Hepatocyte (in vitro differentiated cells): ENCODE measurements around the gene PTPRN2. TPM values are rescaled to one million over a fixed set of nuclear protein-coding genes. Genes with fewer than 3 reads are reported as not detected.

Experiments
- DNase-seq: peaks from one replicate; pipeline ENCODE4 v3.0.0-alpha.2; 2016; ENCODE audit warnings: low spot score
- H2AFZ ChIP-seq: fragments of 200-600 bp; sonication (generic); 2 replicates; pipeline ENCODE4 v1.6.0; 2016; ENCODE audit warnings: antibody characterized with exemption, mild to moderate bottlenecking
- H3K27ac ChIP-seq: fragments of 200-600 bp; sonication (generic); 2 replicates; pipeline ENCODE4 v1.5.1; 2016; ENCODE audit warnings: mild to moderate bottlenecking
- H3K27me3 ChIP-seq: fragments of 200-600 bp; sonication (generic); 2 replicates; pipeline ENCODE4 v1.6.1; 2016
- H3K36me3 ChIP-seq: fragments of 200-600 bp; sonication (generic); replicated peaks from 2 replicates; pipeline ENCODE4 v1.5.1; 2016; ENCODE audit warnings: low read depth; ENCODE audit not compliant: insufficient read depth
- H3K4me1 ChIP-seq: fragments of 200-600 bp; sonication (generic); 2 replicates; pipeline ENCODE4 v1.5.1; 2016; ENCODE audit warnings: mild to moderate bottlenecking, moderate library complexity; ENCODE audit not compliant: insufficient read depth
- H3K4me2 ChIP-seq: fragments of 200-600 bp; sonication (generic); 2 replicates; pipeline ENCODE4 v1.6.0; 2016
- H3K4me3 ChIP-seq: fragments of 200-600 bp; sonication (generic); 2 replicates; pipeline ENCODE4 v1.5.1; 2016; ENCODE audit warnings: mild to moderate bottlenecking
- H3K79me2 ChIP-seq: fragments of 200-600 bp; sonication (generic); 2 replicates; pipeline ENCODE4 v1.6.0; 2017; ENCODE audit warnings: mild to moderate bottlenecking
- H3K9me2 ChIP-seq: fragments of 200-600 bp; sonication (generic); replicated peaks from 2 replicates; pipeline ENCODE4 v1.6.0; 2017; ENCODE audit warnings: mild to moderate bottlenecking; ENCODE audit not compliant: insufficient read depth
- H3K9me3 ChIP-seq: fragments of 200-600 bp; sonication (generic); 2 replicates; pipeline ENCODE4 v1.5.1; 2016; ENCODE audit warnings: low read depth, mild to moderate bottlenecking
- H4K20me1 ChIP-seq: fragments of 200-600 bp; sonication (generic); 2 replicates; pipeline ENCODE4 v1.6.0; 2016; ENCODE audit warnings: mild to moderate bottlenecking; ENCODE audit not compliant: insufficient read depth, poor library complexity, severe bottlenecking
- CTCF ChIP-seq: fragments of 200-600 bp; sonication (generic); IDR thresholded peaks from 2 replicates; pipeline ENCODE4 v1.5.1; 2016; ENCODE audit warnings: antibody characterized with exemption, mild to moderate bottlenecking; ENCODE audit not compliant: poor library complexity
- EZH2 ChIP-seq: fragments of 200-600 bp; sonication (generic); IDR thresholded peaks from 2 replicates; pipeline ENCODE4 v1.6.1; 2016; ENCODE audit warnings: antibody characterized with exemption, mild to moderate bottlenecking, borderline replicate concordance
- EZH2phosphoT487 ChIP-seq: fragments of 200-600 bp; sonication (generic); IDR thresholded peaks from one replicate; pipeline ENCODE4 v1.6.1; 2018; ENCODE audit warnings: antibody characterized with exemption, mild to moderate bottlenecking, low read depth, moderate library complexity; ENCODE audit not compliant: unreplicated experiment, severe bottlenecking
- WGBS: methylation state at CpG from one replicate; pipeline ENCODE4 v1.1.6; 2016; ENCODE audit warnings: low lambda C conversion rate; ENCODE audit errors: missing lambda C conversion rate; 5-methylcytosine and 5-hydroxymethylcytosine counted together
- polyA plus RNA-seq: library from polyadenylated mRNA; unstranded; fragments of >200 nt; fragmentation: Nextera tagmentation; extraction: Ambion mirVana; gene quantifications from 2 replicates; pipeline ENCODE4 v1.2.1, GENCODE V29; 2016
- total RNA-seq: library from RNA; depleted of rRNA; stranded (reverse); fragments of >200 nt; gene quantifications from 2 replicates; pipeline ENCODE4 v1.2.3, GENCODE V29; 2014

Gene PTPRN2
- total and polyA plus RNA-seq, 2 experiments from 2014 or later = 2.1 to 3.3 TPM

GRCh38 chr7:158001003-158001402 lies 586.6 kb downstream of the PTPRN2 start:
- WGBS = 82% methylated on average over 2 of the region's 12 CpGs

GRCh38 chr7:158000160-158000559 lies 587.5 kb downstream of the PTPRN2 start:
- H2AFZ ChIP-seq = no peak overlapping the region
- H3K27me3 ChIP-seq = no peaks in the 10 kb centered on the region
- no peak for TF ChIP-seq EZH2
- TF ChIP-seq EZH2phosphoT487 = no peak
- TF ChIP-seq CTCF = no peak
- WGBS = 63% methylated on average over 6 of the region's 6 CpGs
- H3K4me2 ChIP-seq = no peak overlapping the region
- DNase-seq = no peak
- no peaks in the 10 kb centered on the region for H3K4me1 ChIP-seq
- H3K4me3 ChIP-seq = no peak overlapping the region
- H3K27ac ChIP-seq = no peak overlapping the region
- no peaks in the 10 kb centered on the region for H3K9me3 ChIP-seq
- H3K79me2 ChIP-seq = no peaks in the 10 kb centered on the region
- H3K36me3 ChIP-seq = no peaks in the 10 kb centered on the region
- H3K9me2 ChIP-seq = no peaks in the 10 kb centered on the region
- H4K20me1 ChIP-seq = no peaks in the 10 kb centered on the region

More at GRCh38 chr7:158001003-158001402, 586.6 kb downstream of the PTPRN2 start:
- Histone ChIP-seq H2AFZ (no peak overlapping the region), H3K4me2 (no peak overlapping the region), H3K27ac (no peak overlapping the region), H3K4me3 (no peak overlapping the region), H3K27me3 (no peaks in the 10 kb centered on the region), H3K36me3 (no peaks in the 10 kb centered on the region), H3K9me2 (no peaks in the 10 kb centered on the region), H3K4me1 (no peaks in the 10 kb centered on the region), H3K9me3 (no peaks in the 10 kb centered on the region), H3K79me2 (no peaks in the 10 kb centered on the region), H4K20me1 (no peaks in the 10 kb centered on the region)
- no peak for DNase-seq
- TF ChIP-seq EZH2phosphoT487 (no peak), EZH2 (no peak), CTCF (no peak)

GRCh38 chr7:157998884-157999552 lies 588.6 kb downstream of the PTPRN2 start:
- no peaks in the 10 kb centered on the region for H3K36me3 ChIP-seq
- TF ChIP-seq EZH2 (no peak), CTCF (no peak), EZH2phosphoT487 (no peak)
- H2AFZ ChIP-seq = no peak overlapping the region

More at GRCh38 chr7:157998884-157999552, 588.6 kb downstream of the PTPRN2 start:
- no peak for DNase-seq
- Histone ChIP-seq H3K27me3 (no peaks in the 10 kb centered on the region), H3K27ac (no peak overlapping the region), H3K4me3 (no peak overlapping the region), H4K20me1 (no peaks in the 10 kb centered on the region), H3K9me2 (no peaks in the 10 kb centered on the region), H3K4me1 (no peaks in the 10 kb centered on the region), H3K9me3 (no peaks in the 10 kb centered on the region), H3K79me2 (no peaks in the 10 kb centered on the region), H3K4me2 (no peak overlapping the region)
- WGBS = 83% methylated on average over 24 of the region's 24 CpGs
